ENCODE data around the gene SPPL3.

- TF ChIP-seq CTCF (conservative IDR thresholded peaks at IDR 0.05; ENCODE audit: low read depth, low read length) (no peak), EZH2 (IDR thresholded peaks at IDR 0.05; ENCODE audit: low read length, unreplicated experiment) (no peak)
These were observed 34.8 kb downstream of the SPPL3 start for GRCh38 chr12:120869376-120869775.

Data from PC-3 (cell line).